Measurements from ENCODE around the gene DSCAML1. TPM values are rescaled to one million over a fixed set of nuclear protein-coding genes. Genes with fewer than 3 reads are reported as not detected.

The DSCAML1 gene
- total RNA-seq, 1 experiment from 2014 or later = not detected

GRCh38 chr11:117601006-117601708 lies 195.9 kb downstream of the DSCAML1 start:
- H3K9me3 ChIP-seq = no peaks in the 10 kb centered on the region
- H3K36me3 ChIP-seq = no peaks in the 10 kb centered on the region
- peaks cover 11% of the 10 kb centered on the region; the same call in 1 of the 2 replicates for H3K27me3 ChIP-seq
- DNase-seq = no peak
- H3K4me3 ChIP-seq = no peak overlapping the region

- H3K4me3 ChIP-seq = no peak overlapping the region
- H3K36me3 ChIP-seq = no peaks in the 10 kb centered on the region
- no peak for DNase-seq
- H3K9me3 ChIP-seq = no peaks in the 10 kb centered on the region
- H3K27me3 ChIP-seq = peaks cover 12% of the 10 kb centered on the region; the same call in 1 of the 2 replicates
These were observed 196.7 kb downstream of the DSCAML1 start for GRCh38 chr11:117600234-117600783.

- Histone ChIP-seq H3K9me3 (no peaks in the 10 kb centered on the region), H3K36me3 (no peaks in the 10 kb centered on the region), H3K4me3 (no peak overlapping the region), H3K27me3 (peaks cover 13% of the 10 kb centered on the region; the same call in 1 of the 2 replicates)
- DNase-seq = peak; percentile 33
These were observed 199.9 kb downstream of the DSCAML1 start for GRCh38 chr11:117597071-117597470.

- DNase-seq = no peak
- Histone ChIP-seq H3K9me3 (no peaks in the 10 kb centered on the region), H3K4me3 (no peak overlapping the region), H3K27me3 (peaks cover 13% of the 10 kb centered on the region; the same call in 1 of the 2 replicates), H3K36me3 (no peaks in the 10 kb centered on the region)
These were observed 201.6 kb downstream of the DSCAML1 start for GRCh38 chr11:117595440-117595839.

- no peaks in the 10 kb centered on the region for H3K36me3 ChIP-seq
- H3K4me3 ChIP-seq = no peak overlapping the region
- no peak for DNase-seq
- peaks cover 13% of the 10 kb centered on the region; the same call in 1 of the 2 replicates for H3K27me3 ChIP-seq
- no peaks in the 10 kb centered on the region for H3K9me3 ChIP-seq
These were observed 202.3 kb downstream of the DSCAML1 start for GRCh38 chr11:117594721-117595120.

- Histone ChIP-seq H3K9me3 (no peaks in the 10 kb centered on the region), H3K36me3 (no peaks in the 10 kb centered on the region), H3K27me3 (peaks cover 13% of the 10 kb centered on the region; the same call in 1 of the 2 replicates), H3K4me3 (no peak overlapping the region)
- no peak for DNase-seq
These were observed 204.0 kb downstream of the DSCAML1 start for GRCh38 chr11:117593065-117593464.

- H3K36me3 ChIP-seq = no peaks in the 10 kb centered on the region
- DNase-seq = no peak
- H3K4me3 ChIP-seq = no peak overlapping the region
- H3K9me3 ChIP-seq = no peaks in the 10 kb centered on the region
- H3K27me3 ChIP-seq = peaks cover 3% of the 10 kb centered on the region; the same call in 1 of the 2 replicates
These were observed 205.5 kb downstream of the DSCAML1 start for GRCh38 chr11:117591316-117592039.

- DNase-seq = no peak
- H3K4me3 ChIP-seq = no peak overlapping the region
- no peaks in the 10 kb centered on the region; the same call in 1 of the 2 replicates for H3K27me3 ChIP-seq
- no peaks in the 10 kb centered on the region for H3K9me3 ChIP-seq
- H3K36me3 ChIP-seq = no peaks in the 10 kb centered on the region
These were observed 208.0 kb downstream of the DSCAML1 start for GRCh38 chr11:117589063-117589462.

- no peak for DNase-seq
- H3K9me3 ChIP-seq = no peaks in the 10 kb centered on the region
- H3K4me3 ChIP-seq = no peak overlapping the region
- no peaks in the 10 kb centered on the region for H3K36me3 ChIP-seq
- H3K27me3 ChIP-seq = no peaks in the 10 kb centered on the region; the same call in 1 of the 2 replicates
These were observed 208.7 kb downstream of the DSCAML1 start for GRCh38 chr11:117588166-117588810.

GRCh38 chr11:117587416-117587815 lies 209.6 kb downstream of the DSCAML1 start:
- no peaks in the 10 kb centered on the region for H3K9me3 ChIP-seq
- no peaks in the 10 kb centered on the region; the same call in 1 of the 2 replicates for H3K27me3 ChIP-seq
- DNase-seq = no peak
- no peaks in the 10 kb centered on the region for H3K36me3 ChIP-seq
- no peak overlapping the region for H3K4me3 ChIP-seq

- Histone ChIP-seq H3K27me3 (no peaks in the 10 kb centered on the region; the same call in 1 of the 2 replicates), H3K36me3 (no peaks in the 10 kb centered on the region), H3K4me3 (no peak overlapping the region), H3K9me3 (no peaks in the 10 kb centered on the region)
- no peak for DNase-seq
These were observed 210.6 kb downstream of the DSCAML1 start for GRCh38 chr11:117586392-117586791.

GRCh38 chr11:117585631-117586030 lies 211.4 kb downstream of the DSCAML1 start:
- Histone ChIP-seq H3K9me3 (no peaks in the 10 kb centered on the region), H3K4me3 (no peak overlapping the region), H3K27me3 (no peaks in the 10 kb centered on the region; the same call in 1 of the 2 replicates), H3K36me3 (no peaks in the 10 kb centered on the region)
- DNase-seq = no peak

GRCh38 chr11:117584056-117584830 lies 212.8 kb downstream of the DSCAML1 start:
- H3K9me3 ChIP-seq = no peaks in the 10 kb centered on the region
- peak; percentile 41 for DNase-seq
- no peak overlapping the region for H3K4me3 ChIP-seq
- H3K36me3 ChIP-seq = no peaks in the 10 kb centered on the region
- no peaks in the 10 kb centered on the region; the same call in 1 of the 2 replicates for H3K27me3 ChIP-seq

GRCh38 chr11:117583063-117583801 lies 213.8 kb downstream of the DSCAML1 start:
- Histone ChIP-seq H3K9me3 (no peaks in the 10 kb centered on the region), H3K36me3 (no peaks in the 10 kb centered on the region), H3K27me3 (no peaks in the 10 kb centered on the region; the same call in 1 of the 2 replicates), H3K4me3 (no peak overlapping the region)
- DNase-seq = no peak

GRCh38 chr11:117582433-117582832 lies 214.6 kb downstream of the DSCAML1 start:
- Histone ChIP-seq H3K9me3 (no peaks in the 10 kb centered on the region), H3K4me3 (no peak overlapping the region), H3K27me3 (no peaks in the 10 kb centered on the region), H3K36me3 (no peaks in the 10 kb centered on the region)
- no peak for DNase-seq
